CD14-positive monocyte (primary cell): ENCODE data around the gene BAZ2B. TPM values are rescaled to one million over a fixed set of nuclear protein-coding genes. Genes with fewer than 3 reads are reported as not detected.

Source experiments
- DNase-seq, 3 donors: peaks; one replicate each; pipeline ENCODE4 v3.0.0-alpha.2; 2011 to 2022
- H2AFZ ChIP-seq: 2 replicates; pipeline ENCODE4 v1.6.0; 2012; ENCODE audit warnings: mild to moderate bottlenecking, low read depth, low read length, inconsistent platforms; ENCODE audit not compliant: insufficient read depth, poor library complexity, severe bottlenecking
- H3K27ac ChIP-seq, 2 donors: 1 replicate in 1 of 2; 2 replicates in 1 of 2; pipeline ENCODE4 v1.5.1; 2012 to 2013; ENCODE audit warnings: low read length in 2 of 2, control low read depth in 1 of 2, inconsistent platforms in 1 of 2, low read depth in 1 of 2, mild to moderate bottlenecking in 1 of 2
- H3K27me3 ChIP-seq, 2 donors: one replicate each; pipeline versions ENCODE4 v1.6.0 to v1.6.1; 2011 to 2013; ENCODE audit warnings: low read length in 2 of 2; ENCODE audit not compliant: control insufficient read depth in 2 of 2, insufficient read depth in 2 of 2
- H3K36me3 ChIP-seq, 2 donors: replicated peaks in 1 of 2; 1 replicate in 1 of 2; 2 replicates in 1 of 2; pipeline versions ENCODE4 v1.5.1 to v1.6.1; 2012 to 2013; ENCODE audit warnings: low read length in 2 of 2, control low read depth in 1 of 2, inconsistent platforms in 1 of 2, mild to moderate bottlenecking in 1 of 2; ENCODE audit not compliant: insufficient read depth in 2 of 2, control insufficient read depth in 1 of 2
- H3K4me1 ChIP-seq, 2 donors: 1 replicate in 1 of 2; 2 replicates in 1 of 2; pipeline versions ENCODE4 v1.5.1 to v1.6.1; 2012 to 2013; ENCODE audit warnings: low read length in 2 of 2, control low read depth in 1 of 2, inconsistent platforms in 1 of 2, mild to moderate bottlenecking in 1 of 2, moderate library complexity in 1 of 2; ENCODE audit not compliant: insufficient read depth in 2 of 2, control insufficient read depth in 1 of 2
- H3K4me2 ChIP-seq: replicated peaks from 2 replicates; pipeline ENCODE3; 2012; ENCODE audit warnings: low read length, moderate library complexity, mild to moderate bottlenecking; ENCODE audit not compliant: poor library complexity, severe bottlenecking; ENCODE audit errors: extremely low read depth
- H3K4me3 ChIP-seq, 3 experiments: fragments of 200-600 bp in 1 of 3; sonication (generic) in 1 of 3; replicated peaks in 1 of 3; 1 replicate in 2 of 3; 2 replicates in 1 of 3; pipeline ENCODE4 v1.5.1; 2011 to 2013; ENCODE audit warnings: low read length in 3 of 3, mild to moderate bottlenecking in 3 of 3, control low read depth in 2 of 3, low read depth in 2 of 3, inconsistent platforms in 1 of 3, moderate library complexity in 1 of 3
- H3K79me2 ChIP-seq: 2 replicates; pipeline ENCODE4 v1.6.0; 2012; ENCODE audit warnings: mild to moderate bottlenecking, control low read depth, inconsistent platforms, low read length, moderate library complexity; ENCODE audit not compliant: insufficient read depth
- H3K9ac ChIP-seq: 2 replicates; pipeline ENCODE4 v1.6.0; 2017; ENCODE audit warnings: low read length, mild to moderate bottlenecking; ENCODE audit not compliant: insufficient read depth, poor library complexity, severe bottlenecking
- H3K9me3 ChIP-seq, 2 donors: replicated peaks in 1 of 2; 1 replicate in 1 of 2; 2 replicates in 1 of 2; pipeline versions ENCODE4 v1.5.1 to v1.6.1; 2012 to 2013; ENCODE audit warnings: low read length in 2 of 2, control low read depth in 1 of 2; ENCODE audit not compliant: control insufficient read depth in 1 of 2, insufficient read depth in 1 of 2
- H4K20me1 ChIP-seq: 2 replicates; pipeline ENCODE4 v1.6.0; 2012; ENCODE audit warnings: mild to moderate bottlenecking, low read length, control low read depth, moderate library complexity; ENCODE audit not compliant: insufficient read depth
- H3K27ac Mint-ChIP-seq, 7 donors: one replicate each; pipeline ENCODE4 v1.8.0; 2020; ENCODE audit warnings: mild to moderate bottlenecking in 7 of 7, mixed read lengths in 7 of 7, moderate library complexity in 6 of 7, inconsistent platforms in 2 of 7
- H3K27me3 Mint-ChIP-seq, 3 donors: one replicate each; pipeline ENCODE4 v1.8.0; 2021 to 2022; ENCODE audit warnings: low read depth in 3 of 3, mild to moderate bottlenecking in 3 of 3, mixed read lengths in 3 of 3, moderate library complexity in 3 of 3, inconsistent platforms in 1 of 3
- H3K36me3 Mint-ChIP-seq, 2 donors: one replicate each; pipeline ENCODE4 v1.8.0; 2020; ENCODE audit warnings: mixed read lengths in 2 of 2, inconsistent platforms in 1 of 2, mild to moderate bottlenecking in 1 of 2
- H3K4me1 Mint-ChIP-seq: one replicate; pipeline ENCODE4 v1.8.0; 2020; ENCODE audit warnings: mild to moderate bottlenecking, mixed read lengths
- H3K4me3 Mint-ChIP-seq, 2 donors: one replicate each; pipeline ENCODE4 v1.8.0; 2020; ENCODE audit warnings: mild to moderate bottlenecking in 2 of 2, mixed read lengths in 2 of 2, moderate library complexity in 1 of 2
- H3K9me3 Mint-ChIP-seq, 7 donors: one replicate each; pipeline ENCODE4 v1.8.0; 2020 to 2022; ENCODE audit warnings: mixed read lengths in 7 of 7, mild to moderate bottlenecking in 6 of 7, moderate library complexity in 6 of 7, inconsistent platforms in 2 of 7
- WGBS: methylation state at CpG from one replicate; pipeline ENCODE4 v1.1.5; 2013; ENCODE audit warnings: missing lambda C conversion rate; ENCODE audit not compliant: insufficient coverage; 5-methylcytosine and 5-hydroxymethylcytosine counted together
- intact Hi-C, 2 donors: fragments of 100-400 bp; cut with micrococcal nuclease; formaldehyde crosslinking; loops; one replicate each; pipeline versions ENCODE4 v1.15.0 to v1.15.1; 2023
- polyA plus RNA-seq, 3 donors: library from polyadenylated mRNA; depleted of rRNA in 1 of 3; unstranded in 2 of 3; stranded (reverse) in 1 of 3; fragments of 300-500 nt in 2 of 3; fragments of >200 nt in 1 of 3; fragmentation: Illumina TruSeq in 2 of 3; gene quantifications; 1 replicate in 2 of 3; 2 replicates in 1 of 3; pipeline ENCODE4 v1.2.3, GENCODE V29; 2012 to 2021
- TF ChIP-seq, protein P1 (sequence below): fragments of 200-600 bp; IDR thresholded peaks from one replicate; pipeline ENCODE4 v1.8.0; 2022; ENCODE audit warnings: antibody characterized with exemption, mild to moderate bottlenecking

Gene BAZ2B
- polyA plus RNA-seq, 3 donors, result 12.9 to 34.2 (median 31.6) TPM

DNA sequence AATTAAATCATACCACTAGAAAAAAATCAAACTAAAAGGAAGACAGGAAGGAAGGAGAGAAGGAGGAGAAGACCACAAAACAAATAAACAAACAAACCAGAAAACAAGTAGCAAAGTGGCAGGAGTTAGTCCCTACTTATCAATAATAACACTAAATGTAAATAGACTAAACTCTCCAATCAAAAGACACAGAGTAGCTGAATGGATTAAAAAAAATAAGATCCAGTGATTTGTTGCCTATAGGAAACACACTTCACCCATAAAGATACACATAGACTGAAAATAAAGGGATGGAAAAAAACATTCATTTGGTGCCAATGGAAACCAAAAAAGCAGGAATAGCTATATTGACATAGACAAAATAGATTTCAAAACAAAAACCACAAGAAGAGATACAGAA lies 23.4 kb upstream of the BAZ2B start:
- TF ChIP-seq, protein P1, sequence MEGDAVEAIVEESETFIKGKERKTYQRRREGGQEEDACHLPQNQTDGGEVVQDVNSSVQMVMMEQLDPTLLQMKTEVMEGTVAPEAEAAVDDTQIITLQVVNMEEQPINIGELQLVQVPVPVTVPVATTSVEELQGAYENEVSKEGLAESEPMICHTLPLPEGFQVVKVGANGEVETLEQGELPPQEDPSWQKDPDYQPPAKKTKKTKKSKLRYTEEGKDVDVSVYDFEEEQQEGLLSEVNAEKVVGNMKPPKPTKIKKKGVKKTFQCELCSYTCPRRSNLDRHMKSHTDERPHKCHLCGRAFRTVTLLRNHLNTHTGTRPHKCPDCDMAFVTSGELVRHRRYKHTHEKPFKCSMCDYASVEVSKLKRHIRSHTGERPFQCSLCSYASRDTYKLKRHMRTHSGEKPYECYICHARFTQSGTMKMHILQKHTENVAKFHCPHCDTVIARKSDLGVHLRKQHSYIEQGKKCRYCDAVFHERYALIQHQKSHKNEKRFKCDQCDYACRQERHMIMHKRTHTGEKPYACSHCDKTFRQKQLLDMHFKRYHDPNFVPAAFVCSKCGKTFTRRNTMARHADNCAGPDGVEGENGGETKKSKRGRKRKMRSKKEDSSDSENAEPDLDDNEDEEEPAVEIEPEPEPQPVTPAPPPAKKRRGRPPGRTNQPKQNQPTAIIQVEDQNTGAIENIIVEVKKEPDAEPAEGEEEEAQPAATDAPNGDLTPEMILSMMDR, result no peak
- H3K4me3 ChIP-seq, result no peak overlapping the region
- no peak overlapping the region for H3K9ac ChIP-seq
- H3K4me1 ChIP-seq, result peaks cover 21 to 30% of the 10 kb centered on the region in 2 donors
- Mint-ChIP-seq H3K27me3 (no peaks in the 10 kb centered on the region), H3K4me3 (no peak overlapping the region), H3K36me3 (peaks cover 5 to 13% of the 10 kb centered on the region in 2 donors), H3K9me3 (peaks cover 6 to 20% (median 12%) of the 10 kb centered on the region in 7 donors), H3K27ac (no peak overlapping the region), H3K4me1 (peaks cover 48% of the 10 kb centered on the region)
- no peak overlapping the region for H2AFZ ChIP-seq
- H3K9me3 ChIP-seq, result no peaks in the 10 kb centered on the region
- H4K20me1 ChIP-seq, result no peaks in the 10 kb centered on the region
- no peaks in the 10 kb centered on the region for H3K36me3 ChIP-seq
- no peaks in the 10 kb centered on the region for H3K27me3 ChIP-seq
- H3K27ac ChIP-seq, result no peak overlapping the region
- no peak for DNase-seq
- intact Hi-C loops, result loop anchor here in 1 of 2 donors (10.0 kb wide), 2 partner anchors 45 to 75 kb away; partner anchors contain the start of gene MARCHF7
- H3K79me2 ChIP-seq, result no peaks in the 10 kb centered on the region
- H3K4me2 ChIP-seq, result no peak overlapping the region

DNA sequence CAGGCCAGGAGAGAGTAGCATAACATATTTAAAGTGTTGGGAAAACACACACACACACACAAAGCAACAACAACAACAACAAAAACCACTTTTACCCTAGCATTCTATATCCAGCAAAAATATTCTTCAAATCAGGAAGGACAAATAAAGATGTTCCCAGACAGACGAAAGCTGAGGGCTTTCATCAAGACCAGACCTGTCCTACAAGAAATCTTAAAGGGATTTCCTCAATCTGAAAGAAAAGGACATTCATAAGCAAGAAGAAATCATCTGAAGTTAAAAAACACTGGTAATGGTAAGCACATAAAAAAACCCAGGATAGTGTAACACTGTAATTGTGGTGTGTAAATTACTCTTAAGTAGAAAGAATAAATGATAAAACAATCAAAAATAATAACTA lies 22.7 kb upstream of the BAZ2B start:
- H3K4me3 Mint-ChIP-seq, result no peak overlapping the region
- peaks cover 5 to 11% of the 10 kb centered on the region in 2 donors for H3K36me3 Mint-ChIP-seq
- Histone ChIP-seq H3K9me3 (no peaks in the 10 kb centered on the region), H3K36me3 (no peaks in the 10 kb centered on the region), H2AFZ (no peak overlapping the region), H3K27me3 (no peaks in the 10 kb centered on the region), H3K4me3 (no peak overlapping the region), H4K20me1 (no peaks in the 10 kb centered on the region), H3K79me2 (no peaks in the 10 kb centered on the region), H3K9ac (no peak overlapping the region), H3K4me1 (peaks cover 25 to 36% of the 10 kb centered on the region in 2 donors), H3K4me2 (no peak overlapping the region), H3K27ac (no peak overlapping the region)
- TF ChIP-seq, protein P1, result no peak
- DNase-seq, result no peak
- 86% methylated on average over 1 of the region's 1 CpG for WGBS
- intact Hi-C loops, result loop anchor here in 1 of 2 donors (10.0 kb wide), 2 partner anchors 46 to 76 kb away; partner anchors contain the start of gene MARCHF7
- peaks cover 54% of the 10 kb centered on the region for H3K4me1 Mint-ChIP-seq
- H3K27me3 Mint-ChIP-seq, result no peaks in the 10 kb centered on the region
- H3K9me3 Mint-ChIP-seq, result peaks cover 6 to 20% (median 12%) of the 10 kb centered on the region in 7 donors
- H3K27ac Mint-ChIP-seq, result no peak overlapping the region
